Cardiac fibroblast (primary cell): ENCODE data around the gene PPARGC1A.
A peak's percentile ranks its signal among the peaks of the same experiment; 100 is the strongest.

Source experiments
- DNase-seq, 2 donors: peaks; one replicate each; pipeline versions ENCODE4 v3.0.0 to v3.0.0-alpha.2; 2010; ENCODE audit warnings: low read depth in 2 of 2
- H3K4me3 ChIP-seq, 2 donors: replicated peaks in 1 of 2; 1 replicate in 1 of 2; 2 replicates in 1 of 2; pipeline ENCODE4 v1.5.1; 2011; ENCODE audit warnings: low read depth in 2 of 2, low read length in 2 of 2, mild to moderate bottlenecking in 2 of 2, moderate library complexity in 1 of 2
- TF ChIP-seq, protein P1 (sequence below): IDR thresholded peaks from one replicate; pipeline ENCODE4 v1.5.1; 2011; ENCODE audit warnings: low read depth, mild to moderate bottlenecking, low read length, inconsistent platforms

PPARGC1A gene, protein sequence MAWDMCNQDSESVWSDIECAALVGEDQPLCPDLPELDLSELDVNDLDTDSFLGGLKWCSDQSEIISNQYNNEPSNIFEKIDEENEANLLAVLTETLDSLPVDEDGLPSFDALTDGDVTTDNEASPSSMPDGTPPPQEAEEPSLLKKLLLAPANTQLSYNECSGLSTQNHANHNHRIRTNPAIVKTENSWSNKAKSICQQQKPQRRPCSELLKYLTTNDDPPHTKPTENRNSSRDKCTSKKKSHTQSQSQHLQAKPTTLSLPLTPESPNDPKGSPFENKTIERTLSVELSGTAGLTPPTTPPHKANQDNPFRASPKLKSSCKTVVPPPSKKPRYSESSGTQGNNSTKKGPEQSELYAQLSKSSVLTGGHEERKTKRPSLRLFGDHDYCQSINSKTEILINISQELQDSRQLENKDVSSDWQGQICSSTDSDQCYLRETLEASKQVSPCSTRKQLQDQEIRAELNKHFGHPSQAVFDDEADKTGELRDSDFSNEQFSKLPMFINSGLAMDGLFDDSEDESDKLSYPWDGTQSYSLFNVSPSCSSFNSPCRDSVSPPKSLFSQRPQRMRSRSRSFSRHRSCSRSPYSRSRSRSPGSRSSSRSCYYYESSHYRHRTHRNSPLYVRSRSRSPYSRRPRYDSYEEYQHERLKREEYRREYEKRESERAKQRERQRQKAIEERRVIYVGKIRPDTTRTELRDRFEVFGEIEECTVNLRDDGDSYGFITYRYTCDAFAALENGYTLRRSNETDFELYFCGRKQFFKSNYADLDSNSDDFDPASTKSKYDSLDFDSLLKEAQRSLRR

DNA sequence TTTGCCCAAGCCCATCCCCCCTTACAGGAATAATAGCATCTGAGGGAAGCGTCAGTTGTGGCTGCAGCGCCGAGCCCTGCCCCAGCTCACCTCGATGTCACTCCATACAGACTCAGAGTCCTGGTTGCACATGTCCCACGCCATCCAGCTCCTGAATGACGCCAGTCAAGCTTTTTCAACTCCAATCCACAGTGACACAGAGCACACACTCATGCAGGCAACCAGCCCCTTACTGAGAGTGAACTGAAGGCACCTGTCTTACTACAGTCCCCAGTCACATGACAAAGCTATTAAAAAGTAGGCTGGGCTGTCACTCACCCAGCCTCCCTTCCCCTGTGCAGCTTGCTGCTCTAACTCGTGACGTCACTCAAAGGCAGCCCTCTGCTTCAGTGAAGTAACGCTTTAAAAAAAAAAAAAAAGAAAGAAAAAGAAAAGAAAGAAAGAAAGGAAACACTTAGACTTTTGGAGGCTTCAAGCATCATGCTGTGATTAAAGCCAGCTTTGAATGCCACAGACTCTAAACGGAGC is at the start of gene PPARGC1A:
Gene PPARGC1A (minus strand): TSS at position 234 of the 528 bp plus-strand sequence. CDS start 90 bp downstream, at position 144.
- DNase-seq = peak; percentile 19 to 68
- TF ChIP-seq, protein P1, sequence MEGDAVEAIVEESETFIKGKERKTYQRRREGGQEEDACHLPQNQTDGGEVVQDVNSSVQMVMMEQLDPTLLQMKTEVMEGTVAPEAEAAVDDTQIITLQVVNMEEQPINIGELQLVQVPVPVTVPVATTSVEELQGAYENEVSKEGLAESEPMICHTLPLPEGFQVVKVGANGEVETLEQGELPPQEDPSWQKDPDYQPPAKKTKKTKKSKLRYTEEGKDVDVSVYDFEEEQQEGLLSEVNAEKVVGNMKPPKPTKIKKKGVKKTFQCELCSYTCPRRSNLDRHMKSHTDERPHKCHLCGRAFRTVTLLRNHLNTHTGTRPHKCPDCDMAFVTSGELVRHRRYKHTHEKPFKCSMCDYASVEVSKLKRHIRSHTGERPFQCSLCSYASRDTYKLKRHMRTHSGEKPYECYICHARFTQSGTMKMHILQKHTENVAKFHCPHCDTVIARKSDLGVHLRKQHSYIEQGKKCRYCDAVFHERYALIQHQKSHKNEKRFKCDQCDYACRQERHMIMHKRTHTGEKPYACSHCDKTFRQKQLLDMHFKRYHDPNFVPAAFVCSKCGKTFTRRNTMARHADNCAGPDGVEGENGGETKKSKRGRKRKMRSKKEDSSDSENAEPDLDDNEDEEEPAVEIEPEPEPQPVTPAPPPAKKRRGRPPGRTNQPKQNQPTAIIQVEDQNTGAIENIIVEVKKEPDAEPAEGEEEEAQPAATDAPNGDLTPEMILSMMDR = no peak
- peak within 1 kb of the TSS; percentile 44 to 47 for H3K4me3 ChIP-seq

DNA sequence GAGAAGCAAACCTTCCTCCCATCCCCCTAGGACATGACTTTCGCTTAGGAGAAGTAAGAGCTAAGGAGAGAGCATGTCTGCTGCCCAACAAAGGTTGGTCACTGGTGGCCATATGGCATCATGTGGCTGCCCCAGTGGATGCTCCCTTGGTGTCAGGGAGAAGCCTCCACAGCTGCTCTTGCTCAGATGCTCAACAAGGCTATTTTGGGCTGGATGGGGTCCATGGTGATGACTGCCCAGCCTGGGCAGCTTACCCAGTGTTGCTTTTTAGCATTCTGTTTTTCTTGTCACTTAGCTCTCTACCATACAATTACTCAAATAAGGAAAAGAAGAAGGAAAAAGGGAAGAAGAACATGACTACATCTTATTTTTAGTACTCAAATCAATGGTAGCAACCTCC is 48.9 kb upstream of the PPARGC1A start:
- no peak for DNase-seq
- TF ChIP-seq, protein P1 = no peak

GRCh38 chr4:23937173-23937572 is 47.3 kb upstream of the PPARGC1A start:
- peak; percentile 24 to 51 for DNase-seq
- TF ChIP-seq, protein P1 = no peak
- H3K4me3 ChIP-seq = no peak overlapping the region

More for the DNA sequence above, 48.9 kb upstream of the PPARGC1A start:
- no peak overlapping the region for H3K4me3 ChIP-seq

DNA sequence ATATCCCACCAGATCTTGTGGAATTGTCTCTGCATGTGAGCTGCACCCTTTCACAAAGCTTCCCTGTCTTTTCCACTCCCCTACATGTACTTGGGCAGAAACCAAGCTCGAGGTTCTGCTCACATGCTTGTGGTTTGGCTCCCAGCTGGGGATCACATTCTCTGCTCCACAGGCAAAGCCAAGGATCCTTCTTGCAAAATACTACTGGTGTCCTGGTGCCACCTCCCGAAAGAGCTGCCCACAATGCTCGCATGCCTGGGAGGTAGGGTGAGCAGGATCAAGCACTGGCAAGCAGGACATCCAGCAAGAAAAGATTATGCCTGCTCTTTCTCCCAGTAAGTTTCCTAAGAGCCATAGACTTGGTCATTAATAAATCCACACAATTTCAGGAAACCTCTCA is 45.1 kb upstream of the PPARGC1A start:
- peak; percentile 77 to 98 for DNase-seq
- TF ChIP-seq, protein P1 = no peak
- H3K4me3 ChIP-seq = no peak overlapping the region

DNA sequence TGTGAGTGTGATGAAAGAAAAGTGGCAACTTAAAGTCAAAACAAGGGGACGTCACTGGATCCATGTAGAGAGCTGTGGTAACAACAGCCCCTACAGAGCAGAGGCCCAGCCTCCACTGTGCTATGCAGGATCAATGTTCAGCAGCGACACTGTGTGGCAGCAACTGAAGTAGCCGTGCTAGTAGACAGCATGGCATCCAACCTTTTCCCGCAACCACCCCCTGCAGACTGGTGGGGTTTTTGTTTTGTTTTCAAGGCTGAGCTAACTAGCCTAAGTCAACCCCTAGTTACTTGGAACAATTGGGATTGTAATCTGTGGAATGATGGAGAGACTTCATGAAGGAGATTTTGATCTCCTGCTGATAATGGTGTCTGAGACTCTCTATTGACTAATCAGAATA is 44.4 kb upstream of the PPARGC1A start:
- TF ChIP-seq, protein P1 = no peak
- no peak for DNase-seq
- no peak overlapping the region for H3K4me3 ChIP-seq

GRCh38 chr4:23932901-23933308 is 43.1 kb upstream of the PPARGC1A start:
- TF ChIP-seq, protein P1 = no peak
- no peak overlapping the region for H3K4me3 ChIP-seq
- DNase-seq = peak; percentile 14 to 63
